ENCODE data around the gene NUP210L.
"Not testable (repeated sequence)": the region's sequence is repeated elsewhere in the genome, so short reads cannot be mapped to it uniquely, and the experiment has no call there.

The NUP210L gene

DNA sequence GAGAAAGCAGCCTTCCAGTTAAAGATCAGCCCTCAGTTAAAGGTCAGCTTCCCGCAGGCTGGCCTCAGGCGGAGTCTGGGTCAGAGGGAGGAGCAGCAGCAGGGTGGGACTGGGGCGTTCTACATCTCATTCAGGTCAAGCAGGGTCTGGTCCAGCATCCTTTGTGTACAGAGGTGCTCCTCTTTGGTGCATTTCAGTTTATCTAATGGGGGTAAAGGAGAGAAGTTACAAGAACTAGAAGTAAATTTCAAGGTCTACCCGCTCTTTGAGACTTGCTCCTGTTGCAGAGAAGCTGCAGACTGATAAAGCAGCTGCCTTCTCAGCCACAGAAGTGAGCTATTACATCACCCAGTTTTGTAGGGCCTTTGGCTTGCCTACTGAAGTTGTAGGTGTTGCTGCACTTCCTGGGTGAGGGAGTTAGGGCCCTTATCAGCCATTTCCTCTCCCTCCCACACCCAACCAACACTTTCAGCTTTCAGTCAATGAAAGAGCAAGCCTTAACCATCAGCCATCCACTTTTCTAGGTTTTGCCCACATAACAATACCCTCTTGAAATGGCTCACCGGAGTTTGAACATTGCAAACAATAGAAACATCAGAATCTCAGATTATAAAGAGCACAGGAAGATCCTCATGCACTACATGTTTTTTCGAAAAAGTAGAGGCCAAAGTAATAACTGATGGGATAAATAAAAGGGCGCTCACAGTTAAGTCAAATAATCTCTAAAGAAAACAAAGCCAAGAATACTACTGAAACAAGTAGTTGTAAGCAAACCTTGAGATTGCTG is 2.8 kb upstream of the NUP210L start:
- DNase-seq = no peak
- peaks cover 0 to 5% (median 0%) of the 10 kb centered on the region in 5 experiments for H3K9me3 ChIP-seq (ENCODE audit: control extremely low read depth in 1 of 5, control insufficient read depth in 4 of 5, insufficient read depth in 2 of 5, low read depth in 1 of 5, low read length in 4 of 5)
- no peak overlapping the region for H3K4me3 ChIP-seq (ENCODE audit: control insufficient read depth in 1 of 7, extremely low read depth in 1 of 7, insufficient read depth in 4 of 7, low read depth in 2 of 7, low read length in 6 of 7)
- 100% methylated on average over 3 of the region's 7 CpGs for WGBS (ENCODE audit: insufficient coverage)
- peaks cover 22 to 73% (median 52%) of the 10 kb centered on the region in 4 experiments for H3K36me3 ChIP-seq (ENCODE audit: control insufficient read depth in 4 of 4, insufficient read depth in 4 of 4, low read length in 3 of 4)
- H3K4me1 ChIP-seq (ENCODE audit: control extremely low read depth in 1 of 4, control insufficient read depth in 4 of 4, insufficient read depth in 4 of 4, low read length in 3 of 4) = peaks cover 16 to 25% (median 22%) of the 10 kb centered on the region in 4 experiments
- H3K27me3 ChIP-seq (replicated peaks in 2 of 5; ENCODE audit: control insufficient read depth in 4 of 5, insufficient read depth in 5 of 5, low read length in 4 of 5) = no peaks in the 10 kb centered on the region
- ChIA-PET POLR2A (no interaction called here), CTCF (interaction anchor here (1.1 to 1.8 kb wide), 4 partner anchors 8 to 14 kb away, joined by 3 to 5 read pairs (median 4); no protein-coding TSS in a partner anchor)
- peak overlapping the region; percentile 29 to 60 for H3K27ac ChIP-seq (ENCODE audit: insufficient read depth in 1 of 2, low read depth in 1 of 2, low read length in 2 of 2, poor library complexity in 1 of 2, severe bottlenecking in 2 of 2)

DNA sequence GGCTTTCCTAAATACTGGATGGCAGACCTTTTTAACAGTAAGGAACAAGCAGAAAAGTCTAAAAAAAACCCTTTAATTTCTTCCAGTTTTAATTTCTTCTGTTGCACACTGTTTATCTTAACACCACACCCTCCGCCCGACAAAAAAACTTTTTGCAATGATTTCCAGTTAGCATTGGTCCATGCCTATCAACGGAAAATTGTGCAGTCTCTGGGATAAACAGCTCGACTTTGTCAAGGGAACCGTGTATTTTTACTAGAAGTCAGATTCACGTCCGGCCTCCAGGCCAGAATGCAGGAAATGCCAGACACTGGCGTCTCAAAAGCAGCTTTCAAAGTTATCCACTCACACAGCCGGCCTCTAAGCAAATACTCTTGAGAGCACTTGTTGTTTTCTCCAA is 378 bp upstream of the NUP210L start:
- peaks cover 11 to 49% (median 36%) of the 10 kb centered on the region in 4 experiments for H3K36me3 ChIP-seq (ENCODE audit: control insufficient read depth in 4 of 4, insufficient read depth in 4 of 4, low read length in 3 of 4)
- WGBS (ENCODE audit: insufficient coverage) = 23% methylated on average over 7 of the region's 9 CpGs

DNA sequence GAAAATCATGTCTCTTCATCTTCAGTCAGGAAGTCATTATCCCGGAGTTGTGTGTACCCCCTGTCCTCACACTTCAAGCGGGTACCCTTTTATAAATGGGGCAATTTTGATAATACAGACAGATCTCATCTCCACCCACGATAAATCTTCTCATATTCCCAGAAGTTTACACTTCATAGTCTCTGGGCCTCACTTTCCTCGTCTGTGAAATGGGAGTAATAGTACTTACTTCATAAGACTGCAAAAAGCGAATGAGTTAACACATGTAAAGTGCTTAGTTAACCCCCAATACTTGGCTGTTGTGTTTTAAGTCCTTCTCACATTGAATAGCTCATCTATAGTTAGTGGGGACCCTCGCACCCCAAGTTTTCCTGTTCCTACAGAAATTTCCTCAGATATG is 820 bp downstream of the NUP210L start:
- Histone ChIP-seq H3K27ac (ENCODE audit: insufficient read depth in 1 of 2, low read depth in 1 of 2, low read length in 2 of 2, poor library complexity in 1 of 2, severe bottlenecking in 2 of 2) (peak overlapping the region; percentile 2 to 74), H3K36me3 (ENCODE audit: control insufficient read depth in 4 of 4, insufficient read depth in 4 of 4, low read length in 3 of 4) (peaks cover 2 to 37% (median 25%) of the 10 kb centered on the region in 4 experiments), H3K9me3 (ENCODE audit: control extremely low read depth in 1 of 5, control insufficient read depth in 4 of 5, insufficient read depth in 2 of 5, low read depth in 1 of 5, low read length in 4 of 5) (no peaks in the 10 kb centered on the region), H3K4me1 (ENCODE audit: control extremely low read depth in 1 of 4, control insufficient read depth in 4 of 4, insufficient read depth in 4 of 4, low read length in 3 of 4) (peaks cover 15 to 27% (median 25%) of the 10 kb centered on the region in 4 experiments), H3K4me3 (ENCODE audit: control insufficient read depth in 1 of 7, extremely low read depth in 1 of 7, insufficient read depth in 4 of 7, low read depth in 2 of 7, low read length in 6 of 7) (no peak overlapping the region), H3K27me3 (replicated peaks in 2 of 5; ENCODE audit: control insufficient read depth in 4 of 5, insufficient read depth in 5 of 5, low read length in 4 of 5) (no peaks in the 10 kb centered on the region)
- POLR2A ChIA-PET = no interaction called here
- no peak for DNase-seq
- CTCF ChIA-PET = interaction anchor here (1.8 kb wide), 1 partner anchor 12 kb away, joined by 4 read pairs; no protein-coding TSS in a partner anchor
- 97% methylated on average over 3 of the region's 6 CpGs for WGBS (ENCODE audit: insufficient coverage)

More for the DNA sequence above, 378 bp upstream of the NUP210L start:
- Histone ChIP-seq H3K27ac (ENCODE audit: insufficient read depth in 1 of 2, low read depth in 1 of 2, low read length in 2 of 2, poor library complexity in 1 of 2, severe bottlenecking in 2 of 2) (peak overlapping the region; percentile 29 to 74), H3K4me1 (ENCODE audit: control extremely low read depth in 1 of 4, control insufficient read depth in 4 of 4, insufficient read depth in 4 of 4, low read length in 3 of 4) (peaks cover 16 to 25% (median 22%) of the 10 kb centered on the region in 4 experiments), H3K4me3 (ENCODE audit: control insufficient read depth in 1 of 7, extremely low read depth in 1 of 7, insufficient read depth in 4 of 7, low read depth in 2 of 7, low read length in 6 of 7) (peak overlapping the region in 2 of 7 experiments; percentile 8 to 39), H3K27me3 (replicated peaks in 2 of 5; ENCODE audit: control insufficient read depth in 4 of 5, insufficient read depth in 5 of 5, low read length in 4 of 5) (no peaks in the 10 kb centered on the region), H3K9me3 (ENCODE audit: control extremely low read depth in 1 of 5, control insufficient read depth in 4 of 5, insufficient read depth in 2 of 5, low read depth in 1 of 5, low read length in 4 of 5) (peaks cover 0 to 5% (median 0%) of the 10 kb centered on the region in 5 experiments)
- peak; percentile 27 to 78 (median 68) for DNase-seq
- ChIA-PET POLR2A (interaction anchor here (0.6 to 0.7 kb wide), 2 partner anchors 23 to 199 kb away, joined by 4 to 5 read pairs; no protein-coding TSS in a partner anchor), CTCF (interaction anchor here (1.1 to 1.4 kb wide), 3 partner anchors 11 to 165 kb away, joined by 3 to 6 read pairs (median 4); partner anchors contain the start of gene RPS27)

DNA sequence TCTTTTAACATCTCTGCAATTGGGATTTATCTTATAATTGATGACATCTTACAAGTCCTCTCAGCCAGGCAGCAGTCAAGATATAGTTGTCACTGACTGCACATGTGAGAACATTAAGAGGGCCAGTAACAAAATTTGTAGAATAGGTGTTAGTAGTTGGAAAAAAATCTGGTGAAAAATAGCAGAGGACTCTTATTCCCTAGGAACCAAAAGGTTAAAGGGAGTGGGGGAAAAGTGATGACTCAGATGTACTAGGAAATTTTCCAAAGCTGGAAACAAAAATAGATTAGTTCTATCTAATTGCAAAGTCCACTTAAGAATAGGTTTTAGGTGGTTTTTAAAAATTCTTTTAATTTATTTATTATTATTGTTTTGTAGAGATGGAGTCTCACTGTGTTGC is 3.6 kb downstream of the NUP210L start:
- ChIA-PET CTCF (no interaction called here), POLR2A (no interaction called here)
- no peaks in the 10 kb centered on the region for H3K9me3 ChIP-seq (ENCODE audit: control extremely low read depth in 1 of 5, control insufficient read depth in 4 of 5, insufficient read depth in 2 of 5, low read depth in 1 of 5, low read length in 4 of 5)
- no peak for DNase-seq
- H3K4me1 ChIP-seq (ENCODE audit: control extremely low read depth in 1 of 4, control insufficient read depth in 4 of 4, insufficient read depth in 4 of 4, low read length in 3 of 4) = peaks cover 11 to 34% (median 24%) of the 10 kb centered on the region in 4 experiments
- no peak overlapping the region for H3K27ac ChIP-seq (ENCODE audit: insufficient read depth in 1 of 2, low read depth in 1 of 2, low read length in 2 of 2, poor library complexity in 1 of 2, severe bottlenecking in 2 of 2)
- no peaks in the 10 kb centered on the region for H3K27me3 ChIP-seq (replicated peaks in 2 of 5; ENCODE audit: control insufficient read depth in 4 of 5, insufficient read depth in 5 of 5, low read length in 4 of 5)
- no peak overlapping the region for H3K4me3 ChIP-seq (ENCODE audit: control insufficient read depth in 1 of 7, extremely low read depth in 1 of 7, insufficient read depth in 4 of 7, low read depth in 2 of 7, low read length in 6 of 7)
- H3K36me3 ChIP-seq (ENCODE audit: control insufficient read depth in 4 of 4, insufficient read depth in 4 of 4, low read length in 3 of 4) = peaks cover 2 to 17% (median 9%) of the 10 kb centered on the region in 4 experiments

DNA sequence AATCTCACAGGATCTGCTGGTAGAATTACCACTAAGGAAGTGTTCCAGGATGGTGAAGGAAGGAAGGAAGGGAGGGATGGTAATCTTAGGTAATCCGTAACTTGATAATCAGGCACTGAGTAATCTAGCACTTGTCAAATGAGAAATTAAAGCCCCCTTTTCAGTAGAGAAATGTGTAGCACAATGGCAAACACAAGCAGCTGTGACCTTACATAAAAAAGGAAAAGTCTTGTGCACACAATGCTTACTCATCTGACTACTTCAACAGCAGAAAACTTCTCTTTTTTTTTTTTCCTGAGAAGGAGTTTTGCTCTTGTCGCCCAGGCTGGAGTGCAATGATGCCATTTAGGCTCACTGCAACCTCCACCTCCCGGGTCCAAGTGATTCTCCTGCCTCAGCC is 6.1 kb downstream of the NUP210L start:
- 0% methylated on average over 1 of the region's 3 CpGs for WGBS (ENCODE audit: insufficient coverage)
- POLR2A ChIA-PET = interaction anchor here (0.7 kb wide), 1 partner anchor 159 kb away, joined by 5 read pairs; no protein-coding TSS in a partner anchor
- H3K4me1 ChIP-seq (ENCODE audit: control extremely low read depth in 1 of 4, control insufficient read depth in 4 of 4, insufficient read depth in 4 of 4, low read length in 3 of 4) = peaks cover 0 to 17% (median 13%) of the 10 kb centered on the region in 4 experiments
- peak; percentile 41 to 87 (median 77) for DNase-seq
- peak overlapping the region in 1 of 7 experiments; percentile 24 for H3K4me3 ChIP-seq (ENCODE audit: control insufficient read depth in 1 of 7, extremely low read depth in 1 of 7, insufficient read depth in 4 of 7, low read depth in 2 of 7, low read length in 6 of 7)
- H3K27ac ChIP-seq (ENCODE audit: insufficient read depth in 1 of 2, low read depth in 1 of 2, low read length in 2 of 2, poor library complexity in 1 of 2, severe bottlenecking in 2 of 2) = peak overlapping the region in 1 of 2 experiments; percentile 56
- H3K27me3 ChIP-seq (replicated peaks in 2 of 5; ENCODE audit: control insufficient read depth in 4 of 5, insufficient read depth in 5 of 5, low read length in 4 of 5) = no peaks in the 10 kb centered on the region
- CTCF ChIA-PET = interaction anchor here (1.0 kb wide), 1 partner anchor 9 kb away, joined by 3 read pairs; no protein-coding TSS in a partner anchor
- H3K36me3 ChIP-seq (ENCODE audit: control insufficient read depth in 4 of 4, insufficient read depth in 4 of 4, low read length in 3 of 4) = peaks cover 0 to 2% (median 0%) of the 10 kb centered on the region in 4 experiments
- H3K9me3 ChIP-seq (ENCODE audit: control extremely low read depth in 1 of 5, control insufficient read depth in 4 of 5, insufficient read depth in 2 of 5, low read depth in 1 of 5, low read length in 4 of 5) = no peaks in the 10 kb centered on the region

DNA sequence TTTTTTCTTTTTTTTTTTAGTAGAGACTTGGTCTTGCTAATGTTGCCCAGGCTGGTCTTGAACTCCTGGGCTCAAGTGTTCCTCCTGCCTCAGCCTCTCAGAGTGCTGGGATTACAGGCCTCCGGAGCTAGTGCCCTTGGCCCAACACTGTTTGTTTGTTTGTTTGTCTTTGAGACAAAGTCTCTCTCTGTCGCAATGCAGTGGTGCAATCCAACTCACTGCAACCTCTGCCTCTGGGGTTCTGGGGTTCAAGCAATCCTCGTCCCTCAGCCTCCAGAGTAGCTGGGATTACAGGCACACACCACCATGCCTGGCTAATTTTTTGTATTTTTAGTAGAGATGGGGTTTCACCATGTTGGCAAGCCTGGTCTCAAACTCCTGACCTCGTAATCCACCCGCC is 7.4 kb downstream of the NUP210L start:
- POLR2A ChIA-PET = not testable (repeated sequence)
- 98% methylated on average over 4 of the region's 5 CpGs for WGBS (ENCODE audit: insufficient coverage)
- CTCF ChIA-PET = interaction anchor here (0.8 to 1.1 kb wide), 2 partner anchors 30 to 51 kb away, joined by 3 to 4 read pairs; no protein-coding TSS in a partner anchor

DNA sequence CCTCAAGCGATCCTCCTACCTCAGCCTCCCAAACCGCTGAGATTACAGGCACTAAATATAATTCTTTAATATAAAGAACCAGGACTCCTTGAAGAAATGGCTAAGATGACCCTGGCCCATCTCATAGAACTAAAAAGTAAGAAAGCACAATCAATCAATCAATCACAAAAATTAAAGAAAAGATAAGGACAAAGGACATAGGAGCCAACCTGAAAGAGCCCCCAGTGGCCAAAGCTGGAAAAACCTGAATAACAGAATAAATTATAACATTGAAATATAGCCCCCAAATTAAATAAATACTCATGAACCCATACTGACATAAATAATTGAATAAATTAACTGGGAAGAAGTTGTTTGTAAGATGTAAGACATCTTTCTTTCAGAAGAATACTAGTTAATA is 8.9 kb downstream of the NUP210L start:
- no CpG with 5 or more reads among the region's 2 CpGs for WGBS (ENCODE audit: insufficient coverage)
- POLR2A ChIA-PET = no interaction called here
- Histone ChIP-seq H3K27me3 (replicated peaks in 2 of 5; ENCODE audit: control insufficient read depth in 4 of 5, insufficient read depth in 5 of 5, low read length in 4 of 5) (no peaks in the 10 kb centered on the region), H3K9me3 (ENCODE audit: control extremely low read depth in 1 of 5, control insufficient read depth in 4 of 5, insufficient read depth in 2 of 5, low read depth in 1 of 5, low read length in 4 of 5) (no peaks in the 10 kb centered on the region), H3K27ac (ENCODE audit: insufficient read depth in 1 of 2, low read depth in 1 of 2, low read length in 2 of 2, poor library complexity in 1 of 2, severe bottlenecking in 2 of 2) (no peak overlapping the region), H3K4me1 (ENCODE audit: control extremely low read depth in 1 of 4, control insufficient read depth in 4 of 4, insufficient read depth in 4 of 4, low read length in 3 of 4) (peaks cover 0 to 15% (median 11%) of the 10 kb centered on the region in 4 experiments), H3K4me3 (ENCODE audit: control insufficient read depth in 1 of 7, extremely low read depth in 1 of 7, insufficient read depth in 4 of 7, low read depth in 2 of 7, low read length in 6 of 7) (no peak overlapping the region), H3K36me3 (ENCODE audit: control insufficient read depth in 4 of 4, insufficient read depth in 4 of 4, low read length in 3 of 4) (no peaks in the 10 kb centered on the region)
- DNase-seq = no peak
- CTCF ChIA-PET = interaction anchor here (1.3 to 1.9 kb wide), 3 partner anchors 9 to 32 kb away, joined by 3 to 10 read pairs (median 4); no protein-coding TSS in a partner anchor

More for the DNA sequence above, 7.4 kb downstream of the NUP210L start:
- peaks cover 0 to 15% (median 11%) of the 10 kb centered on the region in 4 experiments for H3K4me1 ChIP-seq (ENCODE audit: control extremely low read depth in 1 of 4, control insufficient read depth in 4 of 4, insufficient read depth in 4 of 4, low read length in 3 of 4)
- not testable (repeated sequence) for DNase-seq; H3K27me3 ChIP-seq (replicated peaks in 2 of 5; ENCODE audit: control insufficient read depth in 4 of 5, insufficient read depth in 5 of 5, low read length in 4 of 5); H3K36me3 ChIP-seq (ENCODE audit: control insufficient read depth in 4 of 4, insufficient read depth in 4 of 4, low read length in 3 of 4); H3K9me3 ChIP-seq (ENCODE audit: control extremely low read depth in 1 of 5, control insufficient read depth in 4 of 5, insufficient read depth in 2 of 5, low read depth in 1 of 5, low read length in 4 of 5); H3K27ac ChIP-seq (ENCODE audit: insufficient read depth in 1 of 2, low read depth in 1 of 2, low read length in 2 of 2, poor library complexity in 1 of 2, severe bottlenecking in 2 of 2); H3K4me3 ChIP-seq (ENCODE audit: control insufficient read depth in 1 of 7, extremely low read depth in 1 of 7, insufficient read depth in 4 of 7, low read depth in 2 of 7, low read length in 6 of 7)

Data from common myeloid progenitor, CD34-positive (primary cell).